ENCODE measurements around the gene GRM5. TPM values are rescaled to one million over a fixed set of nuclear protein-coding genes. Genes with fewer than 3 reads are reported as not detected.

Gene GRM5
- total RNA-seq, 2 donors from 2014 or later, result 0.33 TPM; not detected in 1

- Histone ChIP-seq H3K4me1 (no peaks in the 10 kb centered on the region), H3K27ac (no peak overlapping the region), H3K27me3 (no peaks in the 10 kb centered on the region), H3K4me3 (no peak overlapping the region), H3K36me3 (replicated peaks in 1 of 2; ENCODE audit: insufficient read depth in 1 of 2, low read depth in 2 of 2) (no peaks in the 10 kb centered on the region), H3K9me3 (no peaks in the 10 kb centered on the region)
- WGBS, 2 donors, result 64 to 68% methylated on average over 2 of the region's 2 CpGs
- TF ChIP-seq POLR2A (IDR thresholded peaks at IDR 0.05) (no peak), CTCF (IDR thresholded peaks at IDR 0.05) (no peak)
- DNase-seq (no peak), ATAC-seq (no peak)
- intact Hi-C loops (cut with DNase I), result no loop called here
Measured at GRCh38 chr11:88522624-88523385, 543.0 kb downstream of the GRM5 start.

DNA sequence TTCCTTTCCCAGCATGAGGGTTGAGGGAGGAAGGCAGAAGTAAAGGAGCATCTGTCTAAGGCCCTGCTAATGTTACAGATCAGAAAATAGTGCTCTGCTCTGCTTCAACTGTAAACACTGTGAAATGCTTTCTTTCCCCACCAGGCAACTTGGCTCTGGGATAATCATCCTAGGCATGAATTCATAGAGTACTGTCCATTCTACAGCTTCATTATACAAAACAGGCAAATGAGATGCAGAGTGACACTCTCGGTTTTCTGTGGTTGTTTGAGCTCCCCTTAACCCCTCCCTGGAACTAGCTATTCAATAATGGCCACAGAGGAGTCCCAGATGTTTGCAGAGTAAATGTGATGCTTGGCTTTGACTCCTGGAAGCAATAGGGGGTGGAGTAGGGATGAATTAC lies 544.0 kb downstream of the GRM5 start:
- Histone ChIP-seq H3K4me3 (no peak overlapping the region), H3K4me1 (no peaks in the 10 kb centered on the region), H3K27ac (no peak overlapping the region), H3K36me3 (replicated peaks in 1 of 2; ENCODE audit: insufficient read depth in 1 of 2, low read depth in 2 of 2) (no peaks in the 10 kb centered on the region), H3K9me3 (no peaks in the 10 kb centered on the region), H3K27me3 (no peaks in the 10 kb centered on the region)
- ATAC-seq, result no peak
- TF ChIP-seq POLR2A (IDR thresholded peaks at IDR 0.05), result no peak
- TF ChIP-seq CTCF (IDR thresholded peaks at IDR 0.05), result no peak
- DNase-seq, result no peak
- WGBS, 2 donors, result 30 to 33% methylated on average over 1 of the region's 1 CpG
- intact Hi-C loops (cut with DNase I), result no loop called here

- H3K36me3 ChIP-seq (replicated peaks in 1 of 2; ENCODE audit: insufficient read depth in 1 of 2, low read depth in 2 of 2), result no peaks in the 10 kb centered on the region
- no peak overlapping the region for H3K4me3 ChIP-seq
- ATAC-seq, result no peak
- TF ChIP-seq CTCF (IDR thresholded peaks at IDR 0.05) (no peak), POLR2A (IDR thresholded peaks at IDR 0.05) (no peak)
- no peaks in the 10 kb centered on the region for H3K27me3 ChIP-seq
- no peak for DNase-seq
- no peaks in the 10 kb centered on the region for H3K4me1 ChIP-seq
- H3K27ac ChIP-seq, result no peak overlapping the region
- intact Hi-C loops (cut with DNase I), result no loop called here
- no peaks in the 10 kb centered on the region for H3K9me3 ChIP-seq
Measured at GRCh38 chr11:88521399-88521798, 544.4 kb downstream of the GRM5 start.

DNA sequence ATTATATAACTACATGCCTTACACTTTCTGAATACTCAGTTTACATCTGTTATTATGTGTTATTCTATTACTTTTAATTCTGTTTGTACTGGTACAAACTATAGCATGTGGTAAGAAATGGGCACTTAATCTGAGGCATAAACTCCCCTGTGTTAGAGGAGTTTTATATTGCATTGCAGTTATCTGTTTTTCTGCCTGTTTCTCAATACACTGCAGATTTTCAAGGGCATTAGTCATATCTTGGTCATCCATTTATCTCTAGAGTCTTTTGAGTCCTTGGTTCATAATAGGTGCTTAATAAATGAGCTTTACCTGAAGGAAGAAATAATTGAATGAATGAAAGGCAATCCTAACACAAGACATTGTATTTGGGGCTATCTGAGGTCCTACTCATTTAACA lies 545.4 kb downstream of the GRM5 start:
- Histone ChIP-seq H3K27me3 (no peaks in the 10 kb centered on the region), H3K9me3 (no peaks in the 10 kb centered on the region), H3K4me1 (no peaks in the 10 kb centered on the region), H3K27ac (no peak overlapping the region), H3K4me3 (no peak overlapping the region), H3K36me3 (replicated peaks in 1 of 2; ENCODE audit: insufficient read depth in 1 of 2, low read depth in 2 of 2) (no peaks in the 10 kb centered on the region)
- ATAC-seq (no peak), DNase-seq (no peak)
- TF ChIP-seq CTCF (IDR thresholded peaks at IDR 0.05) (no peak), POLR2A (IDR thresholded peaks at IDR 0.05) (no peak)
- intact Hi-C loops (cut with DNase I), result no loop called here

DNA sequence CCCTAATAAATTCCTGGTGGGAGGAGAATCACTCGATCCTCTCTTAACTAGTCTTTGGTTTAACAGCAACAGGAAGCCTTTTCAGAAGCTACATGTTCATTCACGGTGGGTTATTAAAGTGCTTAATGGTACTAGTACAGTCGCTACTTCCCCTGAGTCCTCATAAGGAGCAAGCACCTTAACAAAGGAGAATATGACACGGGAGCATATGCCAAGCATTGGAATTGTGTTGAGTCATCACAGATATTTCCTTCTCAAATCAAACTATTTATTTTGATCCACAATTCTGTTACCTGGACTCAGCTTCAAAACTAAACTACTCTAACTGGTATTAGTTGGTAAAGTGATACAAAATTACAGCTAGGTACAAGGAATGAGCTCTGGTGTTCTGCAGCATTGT lies 550.8 kb downstream of the GRM5 start:
- no peak overlapping the region for H3K4me3 ChIP-seq
- no peak overlapping the region for H3K27ac ChIP-seq
- intact Hi-C loops (cut with DNase I), result no loop called here
- WGBS, 2 donors, result 61 to 67% methylated on average over 4 of the region's 4 CpGs
- ATAC-seq (no peak), DNase-seq (no peak)
- no peaks in the 10 kb centered on the region for H3K36me3 ChIP-seq (replicated peaks in 1 of 2; ENCODE audit: insufficient read depth in 1 of 2, low read depth in 2 of 2)
- no peak for TF ChIP-seq CTCF (IDR thresholded peaks at IDR 0.05)
- no peak for TF ChIP-seq POLR2A (IDR thresholded peaks at IDR 0.05)
- no peaks in the 10 kb centered on the region for H3K4me1 ChIP-seq
- no peaks in the 10 kb centered on the region for H3K9me3 ChIP-seq
- H3K27me3 ChIP-seq, result no peaks in the 10 kb centered on the region
